ENCODE measurements around the gene RNF144B.

The RNF144B gene

GRCh38 chr6:18412068-18412467 lies 24.9 kb downstream of the RNF144B start:
- no peak for DNase-seq

DNA sequence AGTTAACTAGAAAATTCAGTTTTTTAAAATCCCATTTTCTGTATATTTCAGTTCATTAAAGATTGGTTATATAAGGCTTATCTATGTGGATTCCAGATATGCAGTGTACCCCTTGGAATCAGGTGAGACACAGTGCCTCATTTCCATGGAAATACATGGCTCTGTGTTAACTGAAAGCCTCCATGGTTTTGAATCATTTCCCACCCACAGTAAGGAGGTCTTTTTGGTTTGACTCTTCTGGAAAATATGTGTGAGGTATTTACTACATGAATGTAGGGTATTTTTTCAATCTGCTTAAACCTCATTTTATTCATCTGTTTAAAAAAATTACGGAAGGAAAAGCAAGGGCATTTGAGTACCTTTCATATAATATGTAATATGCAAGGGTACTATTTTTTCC lies 25.5 kb downstream of the RNF144B start:
- no peak for DNase-seq

GRCh38 chr6:18413381-18413780 lies 26.2 kb downstream of the RNF144B start:
- DNase-seq: no peak

GRCh38 chr6:18414116-18414515 lies 27.0 kb downstream of the RNF144B start:
- DNase-seq: no peak

- DNase-seq: no peak
Measured at GRCh38 chr6:18415207-18415606, 28.1 kb downstream of the RNF144B start.

GRCh38 chr6:18415671-18416340 lies 28.7 kb downstream of the RNF144B start:
- no peak for DNase-seq

DNA sequence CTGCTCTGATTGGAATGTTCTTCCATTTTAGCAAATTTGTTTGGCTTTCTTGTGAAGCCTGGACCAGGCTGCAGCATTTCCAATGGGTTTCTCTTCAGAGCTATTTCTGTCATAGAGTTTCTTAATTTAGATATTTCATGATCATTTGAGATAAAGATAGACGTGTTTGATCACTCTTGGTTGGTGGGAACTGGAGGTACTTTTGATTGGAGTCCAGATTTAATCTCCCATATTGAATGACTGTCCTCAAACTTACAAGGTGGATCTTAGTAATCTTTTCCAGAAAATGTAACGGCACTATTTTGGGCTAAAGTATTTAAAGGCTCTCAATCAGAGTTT lies 29.2 kb downstream of the RNF144B start:
- no peak for DNase-seq

- DNase-seq: no peak
Measured at GRCh38 chr6:18420328-18420727, 33.2 kb downstream of the RNF144B start.

DNA sequence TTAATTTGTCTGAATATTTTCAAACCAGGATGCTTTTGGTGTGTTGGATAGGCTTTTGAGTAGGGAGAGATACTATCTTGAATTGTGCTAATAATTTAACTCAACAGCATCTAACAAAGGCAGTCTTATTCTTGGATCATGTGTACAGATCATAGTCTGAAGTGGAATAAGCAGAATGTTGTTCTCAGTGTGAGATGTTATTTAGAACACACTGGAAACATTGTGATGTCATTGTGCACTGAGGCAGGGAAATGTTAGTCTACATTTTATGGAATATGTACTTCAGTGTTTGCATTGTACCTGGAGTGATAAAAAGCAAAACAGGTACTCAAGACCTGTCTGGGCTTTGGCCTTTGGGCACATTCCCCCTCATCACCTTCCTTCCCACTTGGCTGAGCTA lies 35.0 kb downstream of the RNF144B start:
- DNase-seq: no peak

GRCh38 chr6:18423426-18423825 lies 36.3 kb downstream of the RNF144B start:
- DNase-seq: no peak

GRCh38 chr6:18424201-18424600 lies 37.1 kb downstream of the RNF144B start:
- no peak for DNase-seq

GRCh38 chr6:18425218-18425617 lies 38.1 kb downstream of the RNF144B start:
- no peak for DNase-seq

DNA sequence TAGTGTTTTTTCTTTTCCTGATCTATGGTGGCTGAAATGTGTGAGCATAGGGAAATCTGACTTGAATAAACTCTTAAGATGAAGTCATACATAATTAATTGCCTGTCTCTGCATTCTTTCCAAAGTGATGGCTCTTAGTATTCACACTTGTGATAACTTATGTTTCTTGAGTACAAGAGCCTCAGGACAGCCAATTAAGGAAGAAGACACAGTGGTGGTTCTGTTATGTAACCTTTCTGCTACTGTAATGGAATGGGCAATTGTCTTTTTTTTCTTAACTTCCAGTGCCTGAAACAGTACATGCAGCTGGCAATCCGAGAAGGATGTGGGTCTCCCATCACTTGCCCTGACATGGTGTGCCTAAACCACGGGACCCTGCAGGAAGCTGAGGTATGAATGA lies 40.1 kb downstream of the RNF144B start:
- DNase-seq: no peak

GRCh38 chr6:18429655-18430297 lies 42.6 kb downstream of the RNF144B start:
- no peak for DNase-seq

DNA sequence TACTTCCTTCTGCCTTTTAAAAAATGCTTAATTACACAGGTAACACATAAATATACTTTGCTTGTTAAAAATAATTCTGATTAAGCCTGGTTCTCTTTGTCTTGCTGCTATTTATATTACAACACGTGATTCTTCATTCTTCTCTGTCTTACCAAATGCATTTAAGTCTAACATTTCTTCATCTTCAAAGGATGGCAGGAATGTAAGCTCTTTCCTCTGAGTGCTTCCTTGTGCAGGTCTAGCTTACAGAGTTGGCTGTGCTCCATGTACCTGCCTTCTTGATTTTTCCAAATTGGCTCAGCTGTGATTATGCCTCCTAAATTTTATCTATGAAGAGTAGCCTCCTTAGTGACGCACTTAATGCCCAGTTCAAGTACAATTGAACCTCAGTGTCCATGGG lies 44.4 kb downstream of the RNF144B start:
- DNase-seq: no peak

- no peak for DNase-seq
Measured at GRCh38 chr6:18432180-18432579, 45.0 kb downstream of the RNF144B start.

GRCh38 chr6:18432619-18433018 lies 45.5 kb downstream of the RNF144B start:
- no peak for DNase-seq

GRCh38 chr6:18433059-18433458 lies 45.9 kb downstream of the RNF144B start:
- no peak for DNase-seq

DNA sequence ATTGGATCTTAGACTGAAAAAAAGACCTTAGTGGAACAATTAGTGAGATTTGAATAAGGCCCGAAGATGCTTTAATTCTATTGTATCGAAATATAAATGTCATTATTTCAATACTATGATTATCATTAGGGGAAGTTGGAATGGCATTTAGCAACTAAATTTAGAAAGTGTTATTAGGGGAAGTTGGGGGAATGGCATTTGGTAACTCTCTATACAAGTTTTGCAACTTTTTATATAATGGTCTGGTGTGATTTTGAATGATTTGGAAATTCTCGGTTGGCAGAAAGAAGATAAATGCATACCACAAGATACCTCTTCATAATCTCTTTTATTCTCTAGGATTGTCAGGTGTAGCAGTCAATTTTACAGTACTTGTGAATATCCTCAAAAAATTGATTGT lies 49.2 kb downstream of the RNF144B start:
- DNase-seq: no peak

DNA sequence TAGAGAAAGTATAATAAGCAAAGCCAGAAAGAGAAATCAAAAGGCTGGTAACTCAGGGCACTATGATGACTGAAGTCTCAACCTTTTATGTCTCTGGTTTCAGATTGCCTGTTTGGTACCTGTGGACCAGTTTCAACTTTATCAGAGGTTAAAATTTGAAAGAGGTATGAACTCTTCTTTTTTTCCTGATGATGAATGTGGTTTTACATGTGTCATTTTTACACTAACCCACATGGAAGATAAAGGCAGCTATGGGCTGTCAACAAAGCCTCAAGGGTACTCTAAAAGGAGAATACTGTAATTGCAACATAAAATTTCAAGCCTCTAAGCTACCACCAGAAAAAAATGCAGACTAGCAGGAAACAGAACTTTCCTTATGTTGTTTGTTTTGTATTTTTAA lies 52.4 kb downstream of the RNF144B start:
- DNase-seq: no peak

- DNase-seq: no peak
Measured at GRCh38 chr6:18441251-18441979, 54.3 kb downstream of the RNF144B start.

GRCh38 chr6:18444111-18444510 lies 57.0 kb downstream of the RNF144B start:
- DNase-seq: no peak

- DNase-seq: no peak
Measured at GRCh38 chr6:18445228-18445627, 58.1 kb downstream of the RNF144B start.

GRCh38 chr6:18446771-18447170 lies 59.6 kb downstream of the RNF144B start:
- no peak for DNase-seq

All from NCI-H510A treated with DMSO at 0.1 percent for 48 hours (cell line).